AG08395 (cell line): Measurements from ENCODE around the gene CCDC188.
A peak's percentile ranks its signal among the peaks of the same experiment; 100 is the strongest.
"Not testable (repeated sequence)": the region's sequence is repeated elsewhere in the genome, so short reads cannot be mapped to it uniquely, and the experiment has no call there.

Source experiments
- DNase-seq: peaks from one replicate; pipeline ENCODE4 v3.0.0; 2012; ENCODE audit warnings: mixed read lengths, low spot score

CCDC188 gene

DNA sequence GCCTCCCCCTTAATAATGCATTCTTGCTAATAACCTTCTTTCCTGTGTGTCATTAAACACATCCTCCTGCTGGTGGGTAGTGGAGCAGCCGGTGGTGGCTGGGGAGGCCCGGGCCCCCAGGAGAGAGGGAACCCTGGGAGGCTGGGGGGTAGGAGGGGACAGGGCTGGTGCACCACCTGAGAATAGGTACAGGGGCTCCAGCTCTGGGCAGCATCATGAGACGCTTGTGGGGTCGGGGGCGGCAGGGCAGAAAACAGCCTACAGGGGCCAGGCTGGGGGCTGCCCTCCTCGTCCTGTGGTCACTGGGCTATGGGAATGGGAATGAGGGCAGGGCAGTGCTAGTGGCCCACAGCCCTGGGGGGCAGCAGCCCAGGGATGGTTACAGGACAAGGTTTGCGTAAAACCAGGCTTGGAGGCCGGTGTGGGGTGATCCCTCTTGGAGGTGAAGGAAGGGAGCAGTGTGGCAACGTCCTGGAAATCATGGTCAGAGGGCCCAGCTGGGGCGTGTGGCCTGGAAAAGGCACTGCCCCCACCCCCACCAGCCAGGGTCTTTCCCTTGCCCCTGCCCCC is 18.5 kb upstream of the CCDC188 start:
- DNase-seq, result no peak

GRCh38 chr22:20167643-20168322 is 16.9 kb upstream of the CCDC188 start:
- DNase-seq, result no peak

GRCh38 chr22:20166703-20167102 is 15.8 kb upstream of the CCDC188 start:
- DNase-seq, result no peak

GRCh38 chr22:20165913-20166312 is 15.1 kb upstream of the CCDC188 start:
- no peak for DNase-seq

- no peak for DNase-seq
Observed at GRCh38 chr22:20165421-20165820, 14.6 kb upstream of the CCDC188 start.

DNA sequence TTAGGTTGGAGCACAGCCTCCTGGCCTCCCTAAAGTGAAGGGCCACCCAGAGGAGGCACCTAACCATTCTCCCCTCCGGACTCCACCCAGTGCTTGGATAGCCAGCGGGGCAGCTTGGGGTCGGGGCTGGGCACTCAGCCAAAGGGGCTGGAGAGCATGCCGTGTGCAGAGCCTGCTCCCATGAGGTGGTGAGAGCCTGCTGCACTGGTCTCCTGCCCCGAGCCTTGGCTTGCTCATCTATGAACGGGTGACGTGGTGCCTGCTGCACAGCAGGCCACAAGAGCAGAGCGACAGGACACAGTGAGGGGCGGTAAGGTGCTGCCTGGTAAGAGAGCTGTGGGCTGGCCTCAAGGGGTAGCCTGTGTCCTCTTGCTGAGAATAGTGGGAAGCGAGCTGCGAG is 14.0 kb upstream of the CCDC188 start:
- DNase-seq, result no peak

GRCh38 chr22:20160041-20160440 is 9.2 kb upstream of the CCDC188 start:
- DNase-seq, result no peak

DNA sequence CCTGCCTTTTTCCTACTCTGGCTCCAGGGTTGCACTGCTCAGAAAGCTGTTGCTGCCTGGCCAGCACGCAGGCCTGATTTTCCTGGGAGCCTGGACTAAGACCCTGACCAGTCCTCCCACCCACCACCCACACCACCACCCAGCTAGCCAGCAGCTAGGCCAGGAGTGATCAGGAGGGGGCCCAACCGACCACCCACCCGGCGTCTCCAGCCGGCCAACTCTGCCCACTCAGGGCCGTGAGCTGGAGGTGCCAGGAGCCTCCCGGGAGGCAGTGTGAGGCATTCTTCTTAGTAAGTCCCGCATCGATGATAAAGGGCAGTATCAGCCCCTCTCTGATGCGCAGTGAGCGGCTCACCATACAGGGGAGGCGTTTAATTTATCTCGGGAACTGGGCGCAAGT is 8.7 kb upstream of the CCDC188 start:
- not testable (repeated sequence) for DNase-seq

DNA sequence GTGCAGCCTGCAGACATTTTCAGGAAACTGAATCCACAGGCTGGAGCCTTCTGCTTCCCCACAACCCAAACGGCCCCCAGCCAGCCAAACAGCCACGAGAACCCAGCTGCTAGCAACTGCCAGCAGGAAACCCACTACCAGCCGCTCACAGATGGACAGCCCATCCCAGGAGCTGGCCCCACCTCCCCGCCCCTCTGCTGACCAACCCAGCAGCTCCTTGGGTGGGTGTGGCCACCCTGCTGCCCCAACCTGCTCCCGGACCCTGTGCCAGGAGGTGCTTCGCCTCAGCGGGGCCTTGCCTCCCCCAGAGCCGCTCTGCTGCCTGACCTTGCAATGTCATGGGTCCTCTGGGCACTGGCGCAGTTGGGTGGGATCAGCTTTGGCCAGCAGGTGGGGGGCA is 8.2 kb upstream of the CCDC188 start:
- no peak for DNase-seq

- no peak for DNase-seq
Observed at GRCh38 chr22:20158391-20159036, 7.7 kb upstream of the CCDC188 start.

- DNase-seq, result no peak
Observed at GRCh38 chr22:20157430-20158183, 6.8 kb upstream of the CCDC188 start.

DNA sequence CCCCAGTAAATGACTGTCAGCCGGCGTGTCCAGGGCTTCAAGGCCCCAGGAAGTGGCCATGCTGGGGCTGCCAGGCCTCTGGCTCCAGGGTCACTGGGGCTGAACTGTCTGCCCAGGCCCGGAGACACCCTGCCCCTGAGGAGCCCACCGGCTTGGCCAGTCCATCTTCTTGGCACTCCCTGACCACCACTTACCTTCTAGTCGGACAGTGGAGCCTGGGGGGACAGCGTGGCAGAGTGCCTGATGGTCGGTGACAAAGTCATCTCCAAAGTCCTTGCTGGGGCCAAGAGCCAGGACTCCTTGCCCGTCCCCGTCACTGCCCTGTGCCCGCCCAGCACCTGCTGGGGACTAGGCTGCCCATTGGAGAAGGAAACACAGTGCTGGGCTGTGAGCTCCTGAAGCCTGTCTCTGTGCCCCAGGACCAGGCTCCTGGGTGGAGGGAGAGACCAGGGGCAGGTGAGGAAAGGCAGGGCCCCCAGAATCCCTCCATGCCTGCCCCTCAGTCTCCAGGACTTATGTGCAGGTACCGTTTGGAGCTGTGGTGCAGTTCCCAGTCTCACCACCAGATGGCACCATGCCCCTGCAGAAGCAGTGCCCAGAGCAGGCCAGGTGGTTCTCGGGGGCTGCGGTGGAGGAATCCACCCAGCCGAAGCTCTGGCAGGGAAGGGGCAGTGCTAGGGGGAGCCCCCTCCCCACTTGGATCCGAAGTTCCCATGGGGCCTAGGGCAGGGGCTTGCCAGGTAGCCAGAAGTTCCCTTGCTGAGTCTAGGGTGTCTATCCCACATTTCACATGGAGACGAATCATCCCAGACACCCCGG is 6.0 kb upstream of the CCDC188 start:
- peak; percentile 73 for DNase-seq

DNA sequence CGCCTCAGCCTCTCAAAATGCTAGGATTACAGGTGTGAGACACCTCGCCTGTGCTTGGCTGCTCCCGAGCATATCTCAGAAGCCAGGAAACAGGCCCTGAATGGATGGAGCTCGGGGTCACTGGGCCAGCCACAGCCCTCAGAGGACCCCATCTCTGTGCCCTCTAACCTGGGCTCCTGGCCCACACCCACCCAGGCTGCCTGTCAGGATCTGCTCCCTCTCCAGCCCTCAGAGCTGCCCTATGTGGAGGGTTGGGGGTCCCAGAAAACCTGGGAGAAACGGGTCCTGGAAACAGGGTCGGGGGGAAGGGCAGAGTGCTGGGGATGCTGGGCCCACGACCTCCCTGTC is 5.2 kb upstream of the CCDC188 start:
- no peak for DNase-seq

- DNase-seq, result peak; percentile 88
Observed at GRCh38 chr22:20155330-20156041, 4.6 kb upstream of the CCDC188 start.

- DNase-seq, result no peak
Observed at GRCh38 chr22:20154602-20155187, 3.8 kb upstream of the CCDC188 start.

DNA sequence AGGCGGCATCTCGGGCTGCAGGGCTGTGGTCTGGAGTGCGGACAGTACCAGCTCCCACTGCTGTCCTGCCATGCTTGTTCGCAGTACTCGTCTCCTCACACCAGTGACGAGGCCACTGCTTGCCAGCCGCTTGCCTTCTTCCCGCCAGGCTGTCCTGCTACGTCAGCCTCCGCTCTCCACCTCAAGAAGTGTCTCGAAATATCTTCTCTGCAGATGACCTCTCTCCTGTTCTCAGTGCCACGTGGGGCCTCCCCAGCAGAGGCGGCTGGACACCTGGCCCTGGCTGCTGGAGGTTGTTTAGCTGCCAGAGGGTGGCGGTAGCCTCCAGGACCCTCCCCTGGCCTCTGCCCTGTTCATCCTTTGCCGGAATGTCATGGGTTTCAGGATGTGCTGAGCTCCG is 3.1 kb upstream of the CCDC188 start:
- no peak for DNase-seq

GRCh38 chr22:20152464-20152890 is 1.6 kb upstream of the CCDC188 start:
- no peak for DNase-seq

DNA sequence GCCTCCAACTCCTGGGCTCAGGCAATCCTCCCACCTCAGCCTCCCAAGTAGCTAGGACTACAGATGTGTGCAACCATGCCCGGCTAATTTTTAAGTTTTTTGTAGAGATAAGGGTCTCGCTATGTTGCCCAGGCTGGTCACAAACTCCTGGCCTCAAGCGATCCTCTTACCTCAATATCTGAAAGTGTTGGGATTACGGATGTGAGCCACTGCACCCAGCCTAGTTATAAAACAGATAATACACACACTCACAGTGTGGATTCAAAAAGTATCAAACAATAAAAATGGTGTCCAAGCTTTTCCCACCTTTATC is 377 bp upstream of the CCDC188 start:
- DNase-seq, result no peak

DNA sequence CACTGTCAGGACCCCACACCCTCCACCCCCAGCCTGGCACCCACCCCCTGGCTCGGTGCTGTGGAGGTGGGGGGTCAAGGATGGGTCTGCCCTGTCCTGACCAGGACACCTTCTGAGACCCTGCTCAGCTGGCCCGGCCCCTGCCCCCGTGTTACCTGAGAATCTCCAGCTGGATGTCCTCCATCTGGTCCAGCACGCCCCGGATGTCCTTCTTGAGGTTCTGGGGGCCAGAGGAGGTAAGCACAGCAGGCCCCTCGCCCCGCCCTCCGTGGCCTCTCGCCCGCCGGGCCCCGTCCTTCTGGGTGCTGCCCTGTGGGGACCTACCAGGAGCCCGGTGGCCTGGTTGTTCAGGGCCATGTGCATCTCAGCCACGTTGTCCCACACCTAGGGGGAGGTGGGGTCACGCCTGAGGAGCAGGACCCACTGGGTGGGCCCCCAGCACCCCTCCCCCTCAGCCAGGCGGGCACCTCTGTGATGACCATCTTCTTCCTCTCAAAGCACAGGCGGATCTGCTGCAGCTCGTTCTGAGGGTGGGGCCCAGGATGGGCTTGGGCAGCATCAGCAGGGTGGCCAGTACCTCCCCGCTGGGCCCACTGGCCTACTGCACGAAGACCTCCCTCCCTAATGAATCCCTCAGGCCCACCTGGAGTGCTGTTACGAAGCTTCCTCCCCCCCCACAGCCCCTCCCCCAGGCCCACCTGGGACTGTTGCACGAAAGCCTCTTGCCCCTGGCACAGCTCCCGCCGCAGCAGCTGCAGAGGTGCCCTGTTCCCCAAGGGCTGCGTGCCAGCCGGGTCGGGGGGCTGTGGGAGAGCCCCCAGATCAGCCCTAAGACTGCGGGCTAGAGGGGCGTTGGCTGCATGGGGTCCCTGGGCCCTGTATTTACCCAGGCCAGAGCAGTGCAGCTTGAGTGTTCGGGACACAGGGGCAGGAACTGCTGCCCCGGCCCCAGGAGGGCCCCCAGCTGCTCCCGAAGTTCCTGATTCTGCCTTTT is 1.3 kb downstream of the CCDC188 start:
- no peak for DNase-seq

GRCh38 chr22:20148414-20148813 is 2.4 kb downstream of the CCDC188 start:
- DNase-seq, result no peak
